NCI-H82 (cell line): ENCODE results near the gene KBTBD12.
"Not testable (repeated sequence)": the region's sequence is repeated elsewhere in the genome, so short reads cannot be mapped to it uniquely, and the experiment has no call there.

Source experiments
- DNase-seq: peaks from one replicate; lab custom pipeline; 2025; lab: John Stamatoyannopoulos, UW

The KBTBD12 gene

DNA sequence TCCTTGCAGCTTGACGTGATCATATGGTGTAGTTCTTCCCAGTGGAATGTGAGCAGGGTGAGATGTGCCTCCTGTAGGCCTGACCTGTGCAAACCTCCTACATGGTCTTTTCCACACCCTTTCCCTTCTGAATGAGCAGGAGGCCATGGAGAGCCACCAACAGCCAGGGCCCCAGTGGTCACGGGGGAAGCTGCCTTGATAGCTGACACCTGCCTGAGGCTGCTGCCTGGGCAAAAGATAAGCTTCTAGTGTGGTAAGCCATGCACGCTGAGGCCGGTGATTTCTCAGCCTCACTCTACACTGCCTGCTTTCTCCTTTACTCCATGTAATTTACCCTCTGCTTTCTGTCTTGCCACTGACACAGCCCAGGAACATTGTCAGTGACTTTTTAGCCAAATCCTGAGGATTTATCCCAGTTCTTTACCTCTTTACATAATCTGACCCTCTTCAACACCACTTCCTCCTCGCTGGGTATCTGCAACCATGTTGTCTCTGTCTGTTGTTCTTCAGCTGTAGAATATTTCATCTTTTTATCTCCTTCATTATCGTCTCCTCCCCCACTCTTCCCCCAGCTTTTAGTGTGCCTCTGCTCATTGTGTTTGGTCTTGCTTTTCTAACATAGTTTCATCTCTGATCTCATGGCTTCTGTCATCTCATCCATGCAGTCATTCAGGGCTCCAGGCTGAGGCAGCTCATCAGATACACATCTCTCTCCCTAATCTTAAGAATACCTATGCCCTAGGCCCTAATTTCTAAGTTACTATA lies 11.2 kb upstream of the KBTBD12 start:
- peak; percentile 10 for DNase-seq

DNA sequence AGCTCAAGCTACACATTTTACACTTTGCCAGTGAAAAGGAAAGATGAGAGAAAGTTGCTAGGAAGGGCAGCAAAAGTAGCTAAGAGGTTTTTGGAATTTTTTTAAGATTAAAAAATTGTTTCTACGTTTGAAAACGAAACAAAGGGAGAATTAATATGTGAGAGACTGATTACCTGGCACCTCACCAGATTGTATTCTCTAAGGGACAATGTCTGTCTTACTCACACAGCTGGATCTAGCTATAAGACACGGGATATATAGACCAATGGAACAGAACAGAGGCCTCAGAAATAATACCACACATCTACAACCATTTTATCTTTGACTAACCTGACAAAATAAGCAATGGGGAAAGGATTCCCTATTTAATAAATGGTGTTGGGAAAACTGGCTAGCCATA lies 9.5 kb upstream of the KBTBD12 start:
- DNase-seq, result no peak

DNA sequence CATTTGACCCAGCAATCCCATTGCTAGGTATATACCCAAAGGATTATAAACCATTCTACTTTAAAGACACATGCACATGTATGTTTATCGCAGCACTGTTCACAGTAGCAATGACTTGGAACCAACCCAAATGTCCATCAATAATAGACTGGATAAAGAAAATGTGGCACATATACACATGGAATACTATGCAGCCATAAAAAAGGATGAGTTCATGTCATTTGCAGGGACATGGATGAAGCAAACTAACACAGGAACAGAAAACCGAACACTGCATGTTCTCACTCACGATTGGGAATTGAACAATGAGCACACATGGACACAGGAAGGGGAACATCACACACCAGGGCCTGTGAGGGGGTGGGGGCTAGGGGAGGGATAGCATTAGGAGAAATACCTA lies 8.4 kb upstream of the KBTBD12 start:
- not testable (repeated sequence) for DNase-seq

GRCh38 chr3:127908202-127908601 lies 6.8 kb upstream of the KBTBD12 start:
- peak; percentile 19 for DNase-seq

DNA sequence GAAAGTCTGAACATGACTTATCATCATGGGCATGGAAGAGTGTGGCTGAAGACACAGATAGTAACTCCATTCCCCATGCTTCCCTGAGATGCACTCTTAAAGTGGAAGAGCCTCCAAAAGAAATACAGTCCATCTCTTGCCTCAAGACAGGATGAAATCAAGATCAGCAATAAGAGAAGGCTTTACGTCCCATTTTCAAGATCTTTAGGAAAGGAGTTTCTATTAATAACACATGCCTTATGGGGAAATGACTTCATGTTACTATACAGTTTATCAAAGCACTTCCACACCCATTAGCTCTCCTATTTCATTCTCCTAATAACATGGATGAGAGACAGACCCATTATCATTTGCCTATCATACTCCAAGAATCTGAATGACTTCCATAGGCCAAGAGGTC lies 6.1 kb upstream of the KBTBD12 start:
- no peak for DNase-seq

- no peak for DNase-seq
Measured at GRCh38 chr3:127909646-127910045, 5.4 kb upstream of the KBTBD12 start.

DNA sequence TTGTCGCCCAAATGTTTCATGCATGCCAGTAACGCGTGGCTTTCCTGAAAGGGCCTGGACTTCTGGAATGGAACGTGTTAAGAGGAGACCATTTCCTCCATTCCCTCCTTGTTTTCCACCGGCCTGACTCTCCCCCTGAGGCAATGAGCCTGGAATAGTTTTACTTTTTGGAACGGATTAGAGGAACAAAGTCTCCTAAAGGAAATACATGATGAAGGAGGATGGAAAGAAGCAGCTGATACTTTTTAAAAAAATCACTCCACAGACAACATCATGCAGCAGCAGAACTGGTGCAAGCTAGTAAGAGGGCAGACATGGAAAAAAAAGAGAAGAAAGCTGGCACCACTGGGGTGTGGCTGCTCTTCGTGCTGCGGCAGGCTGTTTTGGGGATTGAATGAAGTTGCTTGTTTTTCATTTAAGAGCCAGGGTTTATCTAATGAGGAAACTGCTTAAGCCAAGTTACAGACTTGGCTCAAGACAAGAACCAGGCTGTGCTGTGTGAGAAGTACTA lies 3.6 kb upstream of the KBTBD12 start:
- no peak for DNase-seq

DNA sequence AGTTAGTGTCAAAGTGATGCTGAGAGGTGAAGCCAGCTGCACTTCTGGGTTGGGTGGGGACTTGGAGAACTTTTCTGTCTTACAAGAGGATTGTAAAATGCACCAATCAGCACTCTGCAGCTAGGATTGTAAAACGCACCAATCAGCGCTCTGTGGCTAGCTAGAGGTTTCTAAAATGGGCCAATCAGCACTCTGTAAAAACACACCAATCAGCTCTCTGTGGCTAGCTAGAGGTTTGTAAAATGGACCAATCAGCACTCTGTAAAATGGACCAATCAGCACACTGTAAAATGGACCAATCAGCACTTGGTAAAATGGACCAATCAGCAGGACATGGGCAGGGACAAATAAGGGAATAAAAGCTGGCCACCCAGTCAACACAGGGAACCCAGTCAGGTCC lies 1.2 kb upstream of the KBTBD12 start:
- DNase-seq, result not testable (repeated sequence)

- no peak for DNase-seq
Measured at GRCh38 chr3:127914584-127914983, 448 bp upstream of the KBTBD12 start.

DNA sequence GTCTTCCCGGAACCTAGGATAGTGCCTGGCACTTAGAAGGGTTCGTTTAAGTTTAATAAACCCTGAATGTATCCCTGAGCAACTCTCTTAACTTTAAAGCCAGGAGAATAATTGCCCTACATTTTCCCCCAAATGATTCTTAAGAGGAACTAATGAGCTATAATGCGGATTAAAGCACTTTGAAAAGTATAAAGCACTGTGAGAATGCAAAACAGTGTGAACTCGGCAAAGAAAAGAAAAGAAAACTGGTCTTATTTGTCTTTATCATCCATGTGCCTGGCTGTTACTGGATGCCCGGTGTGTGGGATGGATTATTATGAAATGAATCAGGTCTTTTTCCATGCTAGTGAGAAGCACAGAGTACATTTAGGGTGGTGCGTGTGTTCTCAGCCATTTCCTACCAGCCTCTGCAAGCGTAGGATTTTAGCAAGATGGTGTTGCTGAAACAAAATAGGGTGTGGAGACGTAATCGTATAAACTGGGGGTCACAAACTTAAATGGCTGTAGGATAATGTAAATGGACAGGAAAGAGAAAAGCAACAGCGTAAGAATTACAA lies 983 bp downstream of the KBTBD12 start:
- DNase-seq, result peak; percentile 67

DNA sequence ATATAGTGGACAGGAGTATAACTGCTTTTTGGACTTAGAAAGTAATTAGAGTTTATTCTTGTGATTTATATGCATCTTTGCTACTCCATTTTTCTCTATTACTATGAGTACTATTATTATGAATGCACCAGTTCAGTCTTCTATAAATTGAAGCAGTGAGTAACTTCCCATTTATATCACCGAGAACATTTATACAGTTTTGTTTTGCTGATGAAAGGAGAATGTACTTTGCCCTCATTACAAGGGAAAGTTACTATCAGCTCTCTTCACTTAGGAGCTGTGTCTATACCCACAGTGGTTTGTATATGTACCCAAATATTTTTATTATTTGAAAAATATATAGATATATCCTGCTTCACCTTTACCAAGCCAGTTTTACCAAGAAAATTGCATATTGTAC lies 5.7 kb downstream of the KBTBD12 start:
- DNase-seq, result no peak

GRCh38 chr3:127923611-127924010 lies 8.6 kb downstream of the KBTBD12 start:
- DNase-seq, result no peak

DNA sequence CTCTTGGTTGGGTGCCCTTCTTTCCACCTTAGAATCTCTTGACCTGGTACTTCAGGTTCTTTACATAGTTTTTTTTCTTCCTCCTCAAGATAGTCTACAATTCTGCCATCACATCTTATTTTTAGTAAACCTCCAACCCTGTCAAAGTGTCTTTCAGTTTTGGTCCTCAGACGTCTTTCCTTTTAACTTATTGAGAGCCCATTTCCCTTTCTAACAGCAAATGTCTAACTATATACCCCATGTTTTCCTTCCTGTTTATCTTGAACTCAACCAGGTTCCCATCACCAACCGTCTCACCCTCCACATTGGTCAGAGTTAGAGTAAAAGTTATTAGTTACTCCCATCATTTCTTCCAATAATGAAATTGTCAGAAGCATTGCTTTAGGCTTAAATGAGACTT lies 10.4 kb downstream of the KBTBD12 start:
- DNase-seq, result no peak

DNA sequence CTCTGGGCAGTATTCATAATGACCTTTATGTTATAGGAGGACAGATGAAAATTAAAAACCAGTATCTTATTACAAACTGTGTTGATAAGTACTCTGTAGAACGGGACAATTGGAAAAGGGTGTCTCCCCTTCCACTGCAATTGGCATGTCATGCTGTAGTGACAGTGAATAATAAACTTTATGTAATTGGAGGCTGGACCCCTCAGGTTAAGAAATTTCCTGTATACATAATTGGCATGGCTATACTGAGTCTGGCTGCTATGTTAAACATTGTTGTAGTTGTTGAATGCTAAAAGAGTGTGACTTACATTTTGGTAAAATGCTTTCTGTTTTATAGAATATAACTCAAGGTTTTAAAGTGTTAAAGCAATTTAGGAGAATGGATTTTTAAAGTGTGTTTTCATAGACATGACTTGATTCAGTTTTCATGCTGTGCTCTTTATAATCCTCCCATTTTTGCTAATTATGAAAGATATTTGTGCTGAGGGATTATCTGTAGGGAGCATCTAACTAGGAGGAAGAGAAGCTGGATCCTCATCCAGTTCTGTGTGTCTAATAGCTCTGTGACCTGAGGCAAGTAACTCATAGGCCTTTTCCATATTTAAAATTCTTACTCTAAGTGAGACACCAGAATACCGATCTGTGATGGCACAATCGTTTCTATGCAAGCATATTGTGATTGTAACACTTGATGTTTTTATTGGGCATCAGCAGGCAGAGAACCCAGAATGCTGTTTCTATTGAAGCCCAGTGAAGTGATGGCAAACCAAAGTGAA lies 13.0 kb downstream of the KBTBD12 start:
- no peak for DNase-seq

- no peak for DNase-seq
Measured at GRCh38 chr3:127929818-127930413, 14.9 kb downstream of the KBTBD12 start.

- no peak for DNase-seq
Measured at GRCh38 chr3:127933396-127933795, 18.4 kb downstream of the KBTBD12 start.

DNA sequence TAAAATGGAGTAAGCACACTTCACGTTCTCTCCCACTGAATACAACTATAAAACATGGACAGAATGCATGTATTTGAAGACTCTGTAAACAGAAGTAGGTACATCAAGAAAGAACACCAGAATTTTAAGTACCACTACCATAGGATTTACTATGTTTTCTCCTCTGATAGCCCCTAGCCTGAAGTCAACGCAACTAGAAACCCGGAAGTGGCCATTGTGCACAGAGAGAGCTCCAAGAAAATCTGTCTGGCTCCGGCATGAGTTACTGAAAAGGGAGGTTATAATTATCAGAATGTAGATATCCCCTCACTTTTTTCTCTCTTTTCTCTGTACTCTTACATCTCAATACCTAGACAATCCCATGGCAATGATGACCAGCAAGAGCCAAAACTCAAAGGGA lies 23.8 kb downstream of the KBTBD12 start:
- DNase-seq, result no peak

GRCh38 chr3:127940116-127940515 lies 25.1 kb downstream of the KBTBD12 start:
- DNase-seq, result no peak

GRCh38 chr3:127942613-127943012 lies 27.6 kb downstream of the KBTBD12 start:
- DNase-seq, result no peak

GRCh38 chr3:127948211-127948610 lies 33.2 kb downstream of the KBTBD12 start:
- no peak for DNase-seq

GRCh38 chr3:127949446-127950055 lies 34.5 kb downstream of the KBTBD12 start:
- no peak for DNase-seq

- DNase-seq, result no peak
Measured at GRCh38 chr3:127951276-127951675, 36.2 kb downstream of the KBTBD12 start.
